GM18858 (cell line): Measurements from ENCODE around the gene SNTG2.

ENCODE experiments used
- ATAC-seq: cut with Tn5 transposase; IDR thresholded peaks from one replicate; pipeline ENCODE4 v1.9.1; 2021; ENCODE audit not compliant: unreplicated experiment

The SNTG2 gene

DNA sequence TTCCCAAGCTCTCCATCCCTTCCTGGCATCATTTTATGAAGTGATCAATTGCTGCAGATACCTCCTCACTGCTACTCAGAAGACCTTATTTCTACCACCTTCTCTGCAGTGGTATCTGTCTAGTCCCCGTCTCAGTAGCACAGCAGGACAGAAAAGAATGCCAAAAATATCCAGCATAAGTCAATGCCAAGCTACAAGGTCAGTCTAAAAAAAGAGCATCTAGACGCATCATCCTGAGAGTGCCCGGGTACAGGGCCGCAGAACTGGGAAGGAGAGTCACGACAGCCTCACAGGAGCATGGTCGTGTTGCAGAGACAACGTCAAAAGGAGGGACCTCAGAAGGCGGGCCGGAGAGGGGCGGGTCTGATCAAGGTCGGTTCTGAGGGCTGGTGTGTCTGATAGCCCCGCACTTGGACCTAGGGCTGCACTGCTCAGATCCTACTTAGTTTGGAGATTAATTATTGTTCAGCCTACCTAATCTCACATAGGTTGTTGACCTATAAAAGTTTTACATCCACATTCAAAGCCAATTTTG lies 24.3 kb upstream of the SNTG2 start:
- no peak for ATAC-seq

DNA sequence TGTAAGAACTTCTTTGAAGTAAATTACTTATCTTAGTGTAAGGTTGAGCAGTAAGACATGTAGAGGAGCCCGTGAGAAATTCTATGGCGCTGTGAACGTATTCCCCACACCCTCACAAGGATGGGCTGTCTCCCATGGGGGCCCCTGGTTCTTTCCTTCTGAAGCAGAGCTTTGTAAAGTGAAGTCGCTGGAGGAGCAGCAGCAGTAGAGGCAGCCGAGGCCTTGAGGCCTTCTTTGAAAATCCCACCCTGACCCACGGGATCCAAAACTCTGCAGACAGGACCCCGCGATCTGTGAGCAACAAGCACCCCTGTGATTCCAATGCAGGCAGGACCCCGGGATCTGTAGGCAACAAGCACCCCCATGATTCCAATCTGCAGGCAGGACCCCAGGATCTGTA lies 23.8 kb upstream of the SNTG2 start:
- ATAC-seq = no peak

DNA sequence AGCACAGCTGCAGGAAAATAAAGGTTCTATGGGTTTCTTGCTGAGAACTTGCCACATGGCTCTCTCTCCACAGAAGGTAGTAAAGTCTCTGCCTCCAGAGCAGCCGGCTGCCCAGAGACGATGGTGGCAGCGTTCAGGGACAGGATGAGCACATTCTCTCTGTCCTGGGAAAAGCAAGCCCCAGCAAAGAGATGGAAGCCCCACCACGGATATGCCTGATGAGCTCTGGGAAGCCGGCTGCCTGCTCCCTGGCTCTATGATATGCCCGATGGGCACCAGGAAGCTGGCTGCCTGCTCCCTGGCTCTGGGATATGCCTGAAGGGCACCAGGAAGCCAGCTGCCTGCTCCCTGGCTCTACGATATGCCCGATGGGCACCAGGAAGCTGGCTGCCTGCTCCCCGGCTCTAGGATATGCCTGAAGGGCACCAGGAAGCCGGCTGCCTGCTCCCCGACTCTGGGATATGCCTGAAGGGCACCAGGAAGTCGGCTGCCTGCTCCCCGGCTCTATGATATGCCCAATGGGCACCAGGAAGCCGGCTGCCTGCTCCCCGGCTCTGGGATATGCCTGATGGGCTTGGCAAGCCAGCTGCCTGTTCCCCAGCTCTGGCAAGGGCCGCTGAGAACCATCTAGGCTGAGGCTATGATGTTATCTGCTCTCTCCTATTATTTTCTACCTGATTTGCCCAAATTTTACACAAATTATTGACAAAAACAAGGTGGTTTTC lies 21.5 kb upstream of the SNTG2 start:
- no peak for ATAC-seq

DNA sequence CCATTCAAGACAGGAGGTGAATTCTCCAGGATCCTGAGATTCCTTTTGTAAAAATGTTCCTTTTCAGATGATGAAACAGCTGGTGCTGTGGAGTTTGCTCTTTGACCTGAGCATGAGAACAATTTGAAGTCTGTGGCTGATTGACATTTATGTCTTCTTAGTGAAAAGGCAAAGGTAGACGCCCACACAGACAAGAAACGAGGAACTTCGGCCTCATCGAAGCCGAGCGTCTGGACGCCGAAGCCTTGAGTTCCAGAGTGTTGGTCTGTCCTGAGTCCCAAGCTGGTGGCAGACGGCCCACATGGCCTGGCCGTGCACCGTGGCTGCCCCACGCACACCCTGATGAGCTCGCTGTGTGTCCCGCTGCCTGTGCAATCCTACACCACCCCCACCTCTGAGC lies 20.7 kb upstream of the SNTG2 start:
- no peak for ATAC-seq

DNA sequence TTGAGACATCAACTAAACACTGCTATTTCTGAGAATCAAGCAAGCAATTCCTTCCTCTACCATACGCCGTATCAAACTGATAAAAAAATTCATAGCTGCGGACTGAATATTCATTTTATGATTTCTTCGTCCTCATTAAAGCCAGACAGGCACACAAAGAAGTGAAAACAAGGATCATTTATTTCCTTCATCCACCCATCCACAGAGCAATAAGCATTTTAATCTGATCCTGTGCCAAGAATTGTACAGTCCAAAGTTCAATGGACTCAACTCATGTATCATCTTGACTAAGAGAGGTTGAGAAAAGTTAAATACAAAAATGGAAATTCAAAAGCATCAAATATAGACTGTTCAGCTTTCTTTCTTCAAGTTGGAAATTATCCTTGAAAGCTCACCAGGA lies 19.7 kb upstream of the SNTG2 start:
- ATAC-seq = no peak

DNA sequence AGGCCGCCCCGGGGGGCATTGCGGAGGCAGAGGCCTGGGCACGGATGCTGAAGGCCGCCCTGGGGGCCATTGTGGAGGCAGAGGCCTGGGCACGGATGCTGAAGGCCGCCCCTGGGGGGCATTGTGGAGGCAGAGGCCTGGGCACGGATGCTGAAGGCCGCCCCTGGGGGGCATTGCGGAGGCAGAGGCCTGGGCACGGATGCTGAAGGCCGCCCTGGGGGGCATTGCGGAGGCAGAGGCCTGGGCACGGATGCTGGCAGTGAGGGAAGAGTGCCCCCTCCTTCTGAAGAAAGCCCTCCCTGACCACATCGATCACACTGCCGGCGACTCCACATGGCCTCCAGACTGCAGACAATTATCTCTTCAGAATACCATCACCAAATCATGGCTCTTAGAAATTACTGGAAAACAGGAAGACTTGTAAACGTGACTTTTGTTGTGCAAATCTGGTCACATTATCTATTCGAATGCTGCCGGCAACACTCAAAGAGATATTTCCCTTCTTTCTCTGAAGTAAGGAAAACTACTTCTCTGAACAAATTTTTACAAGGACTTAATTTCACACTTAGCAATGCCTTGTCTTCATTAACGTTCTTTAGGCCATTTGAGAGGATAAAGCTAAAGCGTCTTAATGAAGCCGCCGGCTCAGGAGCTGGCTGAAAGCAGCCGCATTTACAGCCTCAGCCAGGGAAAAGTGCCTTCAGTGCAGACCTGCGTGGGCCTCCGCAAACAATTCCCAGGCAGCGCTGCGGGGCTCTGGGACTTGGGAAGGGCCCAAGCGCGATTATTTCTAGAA lies 18.1 kb upstream of the SNTG2 start:
- ATAC-seq = no peak

DNA sequence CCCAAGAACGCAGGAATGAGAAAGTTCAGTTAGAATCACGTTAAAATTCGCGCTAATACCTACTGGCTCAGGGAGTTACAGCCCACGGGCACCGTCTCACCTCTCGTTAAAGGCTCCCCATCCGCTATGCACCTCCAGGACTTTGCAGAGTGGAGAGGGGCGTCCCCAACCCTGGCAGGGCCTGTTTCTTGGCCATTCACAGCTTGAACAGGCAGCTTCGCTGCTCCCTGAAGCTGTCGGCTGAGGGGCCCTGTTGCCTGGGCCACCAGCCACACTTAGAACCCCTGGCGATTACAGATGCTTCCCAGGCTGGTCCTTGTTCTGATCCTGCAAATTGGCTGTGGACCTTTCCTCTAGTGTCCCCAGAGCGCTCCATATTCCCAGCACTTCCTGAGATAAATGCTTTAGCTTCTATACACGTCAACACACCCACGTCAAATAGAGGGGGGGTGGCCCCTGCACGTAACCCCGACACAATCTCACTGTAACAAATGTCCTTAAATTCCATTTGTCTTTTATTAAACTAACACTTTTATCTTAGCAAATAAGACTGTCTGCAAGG lies 16.8 kb upstream of the SNTG2 start:
- no peak for ATAC-seq

DNA sequence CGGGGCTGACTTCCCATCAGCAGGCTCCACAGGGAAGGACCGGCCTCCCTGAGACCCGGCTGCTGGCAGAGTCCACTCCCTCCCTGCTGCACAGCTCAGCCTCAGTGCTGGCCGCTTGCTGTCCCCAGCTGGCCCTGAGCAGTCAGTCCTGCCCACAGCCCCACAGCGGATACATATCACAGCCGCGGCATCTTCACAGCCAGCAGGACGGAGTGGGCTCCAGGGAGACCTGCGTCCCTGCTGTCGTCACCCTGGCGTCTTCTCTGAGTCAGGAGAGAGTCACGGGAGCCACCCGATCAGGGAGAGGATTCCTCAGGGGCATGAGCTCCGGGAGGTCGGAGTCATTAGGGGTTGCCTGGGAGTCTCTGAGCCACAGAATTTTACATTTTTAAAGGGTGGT lies 13.1 kb upstream of the SNTG2 start:
- no peak for ATAC-seq

DNA sequence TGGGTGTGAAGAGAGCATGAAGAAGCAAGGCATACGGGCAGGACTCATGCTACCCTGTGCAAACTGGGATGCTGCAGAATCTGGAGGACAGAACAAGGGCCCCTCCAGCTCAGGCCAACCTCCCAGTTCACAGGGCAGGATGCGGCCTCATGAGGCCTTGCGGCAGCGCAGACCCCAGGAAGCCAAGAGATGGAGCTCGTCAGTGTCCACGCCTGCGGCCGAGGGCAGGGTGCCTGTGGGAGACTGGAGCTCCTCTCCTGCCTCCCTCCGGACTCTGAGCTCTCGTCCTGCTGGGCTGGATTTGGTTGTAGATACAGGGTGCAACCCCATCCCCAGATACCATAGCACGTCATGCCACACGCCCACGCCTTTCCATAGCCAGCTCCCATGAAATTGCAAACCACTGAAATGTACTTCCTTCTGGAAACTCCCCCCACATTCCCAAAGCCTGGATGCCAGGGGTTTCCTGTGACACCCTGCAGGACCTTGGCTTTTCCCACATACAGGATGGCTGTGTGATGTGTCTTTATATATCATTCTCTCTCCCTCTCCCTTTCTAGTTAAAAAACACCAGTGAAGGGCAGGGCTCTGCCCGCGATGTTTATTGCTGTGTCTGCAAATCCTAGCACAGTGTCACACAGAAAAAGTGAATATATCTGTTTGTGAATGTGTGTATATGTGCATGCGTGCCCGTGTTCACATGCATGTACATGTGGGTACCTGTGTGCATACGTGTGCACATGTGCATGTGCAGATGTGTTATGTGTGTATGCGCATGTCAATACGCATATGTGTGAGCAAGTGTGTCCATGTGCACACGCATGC lies 12.3 kb upstream of the SNTG2 start:
- no peak for ATAC-seq

DNA sequence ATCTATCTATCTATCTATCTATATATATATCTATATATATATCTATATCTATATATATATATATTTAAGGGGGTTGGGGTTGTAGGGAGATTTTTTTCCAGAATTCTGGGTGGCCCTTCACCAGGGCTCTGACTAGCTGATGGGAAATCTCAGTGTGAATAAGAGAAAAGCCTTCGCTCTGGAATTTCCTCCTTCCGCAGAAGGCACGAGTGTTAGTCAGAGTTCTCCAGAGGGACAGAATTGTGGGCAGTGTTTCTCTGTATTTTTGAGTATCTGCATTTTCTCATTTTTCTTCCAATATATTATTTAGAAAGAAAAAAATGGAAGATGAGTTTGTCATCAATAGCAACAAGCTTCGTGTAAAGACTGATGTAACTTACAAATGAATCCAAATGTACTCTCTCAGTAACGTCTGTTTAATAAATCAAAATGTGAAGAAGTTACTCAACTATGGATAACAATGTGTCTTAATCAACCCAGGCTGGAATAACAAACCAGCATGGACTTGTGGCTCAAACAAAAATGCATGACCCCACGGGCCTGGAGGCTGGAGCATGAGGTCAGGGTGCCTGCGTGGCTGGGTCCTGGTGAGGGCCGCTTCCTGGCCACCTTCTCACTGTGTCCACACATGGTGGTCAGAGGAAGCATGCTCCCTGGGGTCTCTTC lies 10.6 kb upstream of the SNTG2 start:
- ATAC-seq = no peak

DNA sequence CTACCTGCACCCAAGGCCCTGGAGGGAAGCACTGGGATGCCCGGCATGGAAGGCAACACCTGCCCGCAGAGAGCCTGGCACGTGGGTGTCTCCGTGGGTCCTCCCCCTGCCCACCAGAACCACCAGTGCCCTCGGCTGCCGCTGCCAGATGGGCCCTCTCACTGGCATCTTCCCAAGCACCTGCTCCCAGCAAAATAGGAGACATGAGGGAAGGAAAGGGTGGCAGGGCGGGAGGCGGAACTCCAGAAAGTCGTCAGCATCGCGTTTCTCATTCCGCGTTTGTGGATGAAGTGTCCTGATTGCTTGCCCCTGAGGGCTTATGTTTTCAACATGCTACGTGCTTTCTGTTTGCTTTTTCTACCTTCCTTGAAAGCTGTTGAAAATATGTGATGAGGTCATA lies 8.8 kb upstream of the SNTG2 start:
- ATAC-seq = no peak

DNA sequence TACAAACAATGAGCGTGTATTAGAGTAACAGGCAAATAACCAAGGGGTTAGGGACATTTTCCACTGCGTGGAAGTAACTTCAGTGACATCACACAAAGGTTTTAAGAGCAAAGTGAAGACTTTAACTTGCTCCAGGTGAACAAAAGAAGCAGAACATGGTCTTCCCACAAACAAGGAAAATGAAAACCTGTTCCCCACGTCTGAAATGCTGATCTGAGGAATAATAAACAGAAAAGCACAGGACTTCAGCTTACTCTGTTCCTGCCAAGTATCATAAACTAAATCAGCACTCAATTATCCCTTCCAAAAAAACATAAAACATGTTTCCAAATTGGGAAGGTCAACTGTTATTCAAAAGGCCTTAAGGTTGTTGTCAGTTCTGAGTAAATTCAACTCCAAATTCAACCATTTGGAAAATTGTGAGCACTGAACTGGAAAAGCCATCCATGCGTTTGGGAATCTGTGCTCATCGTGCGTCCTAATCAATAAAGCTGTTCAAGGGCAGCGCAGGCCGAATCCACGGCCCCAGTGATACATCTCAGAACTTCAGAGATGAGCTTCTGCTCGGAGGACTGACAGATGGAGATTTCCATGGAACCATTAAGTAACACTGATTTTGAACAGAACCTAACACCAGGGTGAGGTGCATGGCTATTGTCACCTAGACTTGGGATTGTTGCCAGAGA lies 7.7 kb upstream of the SNTG2 start:
- no peak for ATAC-seq

DNA sequence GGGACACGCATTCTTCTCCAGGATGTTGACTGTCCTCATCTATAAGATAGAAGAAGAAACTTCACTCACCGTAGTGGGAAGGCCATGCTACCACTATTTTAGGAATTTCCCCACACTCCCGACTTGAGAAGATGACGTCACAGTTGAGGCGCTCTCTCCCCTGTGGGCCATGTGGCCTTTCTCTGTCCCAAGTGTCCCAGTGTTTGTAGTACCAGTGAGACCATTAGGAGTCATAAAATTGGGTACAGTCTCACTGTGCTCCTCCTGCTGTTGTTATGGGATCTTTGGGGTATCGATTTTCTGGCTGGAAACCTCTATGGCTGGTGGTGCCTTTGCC lies 7.2 kb upstream of the SNTG2 start:
- no peak for ATAC-seq

DNA sequence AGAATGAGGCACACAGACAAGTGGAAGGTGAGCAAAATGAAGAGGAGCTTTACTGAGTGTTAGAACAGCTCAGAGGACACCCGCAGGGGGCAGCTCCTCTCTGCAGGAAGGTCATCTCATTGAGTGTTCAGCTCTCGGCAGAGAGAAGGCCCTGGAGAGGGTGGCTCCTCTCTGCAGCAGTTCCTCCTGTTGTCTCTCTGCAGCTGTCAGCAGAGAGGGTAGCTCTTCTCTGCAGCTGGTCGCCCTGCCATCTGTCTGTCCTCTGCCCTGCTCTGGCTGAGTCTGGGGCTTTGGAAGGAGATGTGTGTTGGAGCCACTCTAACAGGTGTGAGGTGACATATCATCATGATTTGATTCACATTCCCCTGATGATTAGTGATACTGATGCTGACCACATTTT lies 6.8 kb upstream of the SNTG2 start:
- no peak for ATAC-seq

DNA sequence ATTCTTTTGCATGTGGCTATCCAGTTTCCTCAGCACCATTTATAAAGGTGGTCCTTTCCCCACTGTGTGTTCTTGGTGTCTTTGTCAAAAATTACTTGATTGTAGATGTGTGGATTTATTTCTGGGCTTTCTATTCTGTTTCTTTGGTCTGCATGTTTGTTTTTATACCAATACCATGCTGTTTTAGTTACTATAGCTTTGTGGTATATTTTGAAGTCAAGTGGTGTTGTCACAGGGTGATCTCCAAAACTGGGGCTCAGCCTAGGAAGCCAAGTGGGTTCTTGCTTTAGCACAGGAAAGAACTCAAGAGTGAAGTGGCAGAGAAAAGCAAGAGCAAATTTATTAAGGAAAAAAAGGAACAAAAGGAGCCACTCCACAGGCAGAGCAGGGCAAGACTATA lies 6.0 kb upstream of the SNTG2 start:
- no peak for ATAC-seq

DNA sequence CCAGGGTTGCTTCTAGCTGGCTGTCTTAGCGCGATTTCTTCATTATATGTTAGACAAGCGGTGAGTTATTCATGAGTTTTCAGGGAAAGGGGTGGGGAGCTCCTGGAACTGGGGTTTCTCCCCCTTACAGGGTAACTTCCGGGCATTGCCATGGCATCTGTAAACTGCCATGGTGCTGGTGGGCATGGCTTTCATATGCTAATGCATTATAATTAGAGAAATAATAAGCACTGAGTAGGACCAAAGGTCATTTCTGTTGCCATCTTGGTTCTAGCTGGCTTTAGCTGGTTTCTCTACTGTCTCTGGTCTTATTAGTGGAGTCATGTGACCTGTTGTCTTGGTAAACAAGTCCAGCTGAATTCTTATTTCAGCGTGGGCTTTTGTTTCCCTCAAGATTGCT lies 5.5 kb upstream of the SNTG2 start:
- no peak for ATAC-seq

DNA sequence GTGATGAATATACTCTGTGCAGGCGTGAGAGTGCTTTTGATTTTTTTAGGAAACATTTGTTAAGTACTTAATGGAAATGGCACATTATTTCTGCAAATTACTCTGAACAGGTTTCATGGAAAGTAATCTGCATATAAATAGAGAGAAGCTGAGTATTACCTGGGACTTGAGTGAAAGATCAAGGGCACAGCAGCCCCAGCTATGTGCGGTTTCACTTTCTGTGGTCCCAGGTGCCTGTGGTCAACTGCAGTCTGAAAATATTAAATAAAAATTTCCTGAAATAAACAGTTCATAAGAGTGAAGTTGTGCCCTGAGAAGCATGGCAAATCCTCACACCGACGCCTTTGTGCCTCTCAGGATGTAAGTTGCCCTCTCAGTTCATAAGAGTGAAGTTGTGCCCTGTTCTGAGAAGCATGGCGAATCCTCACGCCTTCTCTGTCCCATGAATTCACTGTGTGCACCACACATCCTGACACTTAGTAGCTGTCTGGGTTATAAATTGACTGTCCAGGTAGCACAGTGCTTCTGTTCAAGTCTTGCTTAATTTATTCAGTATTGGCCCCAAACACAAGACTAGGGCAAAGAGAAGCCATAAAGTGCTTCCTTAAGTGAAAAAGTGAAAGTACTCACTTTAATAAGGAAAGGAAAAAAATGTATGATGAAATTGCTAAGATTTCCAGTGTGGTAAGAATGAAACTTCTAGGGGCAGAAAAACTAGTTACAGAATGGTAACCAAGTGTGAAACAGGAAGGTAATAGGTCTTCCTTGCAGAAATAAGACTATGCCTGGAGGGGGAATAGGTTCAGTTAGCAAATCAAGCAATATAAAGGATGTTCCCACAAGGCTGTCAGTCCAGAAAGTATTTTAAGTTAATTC lies 4.3 kb upstream of the SNTG2 start:
- ATAC-seq = peak; percentile 56

DNA sequence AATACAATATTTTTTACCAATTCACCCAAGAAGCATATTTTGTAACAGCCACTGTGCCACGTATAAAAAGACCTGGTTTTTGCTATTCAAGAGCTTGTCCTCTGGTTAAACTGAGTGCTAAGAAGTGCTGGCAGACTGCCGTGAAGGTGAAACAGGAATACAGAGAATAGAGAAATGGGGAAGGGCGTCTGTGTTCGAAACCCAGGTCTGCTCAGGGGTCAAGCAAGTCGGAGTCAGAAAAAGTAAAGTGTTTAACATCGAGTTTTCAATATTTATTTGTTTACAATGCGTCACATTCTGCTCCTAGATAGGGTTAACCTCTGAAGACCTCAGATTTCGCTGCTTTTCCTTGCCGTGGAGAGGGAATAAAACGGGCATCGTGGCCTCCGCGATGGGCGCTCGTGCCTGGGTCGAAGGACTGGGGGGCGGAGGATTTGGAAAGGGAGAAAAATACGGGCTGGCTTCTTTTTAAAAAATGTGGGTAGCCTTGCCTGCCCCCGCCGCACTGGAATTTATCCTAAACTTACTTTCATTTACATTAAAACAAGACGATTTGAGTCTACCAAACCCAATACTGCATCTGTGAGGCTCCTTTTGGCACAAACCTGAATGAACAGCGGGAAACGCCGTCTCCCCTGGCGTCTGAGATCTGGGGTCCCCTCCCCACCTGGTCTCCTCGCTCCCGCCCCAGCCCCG lies 1.1 kb upstream of the SNTG2 start:
- ATAC-seq = no peak
